Measurements from ENCODE around the gene CXCR2. TPM values are rescaled to one million over a fixed set of nuclear protein-coding genes. Genes with fewer than 3 reads are reported as not detected.

Gene CXCR2
- total and polyA plus RNA-seq, 10 of the 15 experiments (the other 5 are each of a cell fraction or from before 2014, with no cell fraction given): 0.04 to 0.62 (median 0.16) TPM

GRCh38 chr2:218180467-218181114, 54.8 kb downstream of the CXCR2 start (continued):
- TF ChIP-seq MTA3 (IDR thresholded peaks at IDR 0.05; ENCODE audit: borderline replicate concordance, low read length): no peak
- TF ChIP-seq FOXM1 (IDR thresholded peaks at IDR 0.05; ENCODE audit: low read depth, low read length): no peak
- TF ChIP-seq CREM (IDR thresholded peaks at IDR 0.05; ENCODE audit: low read depth): no peak
- no peak for TF ChIP-seq MYB (IDR thresholded peaks at IDR 0.05; ENCODE audit: borderline replicate concordance, low read depth, low read length)
- TF ChIP-seq E4F1 (IDR thresholded peaks at IDR 0.05; ENCODE audit: borderline replicate concordance, partially characterized antibody): no peak

GRCh38 chr2:218184331-218184730, 58.5 kb downstream of the CXCR2 start:
- Histone ChIP-seq H3K27ac (ENCODE audit: control insufficient read depth, insufficient read depth) (no peak overlapping the region), H3K4me2 (ENCODE audit: control insufficient read depth, insufficient read depth) (no peak overlapping the region), H4K20me1 (ENCODE audit: control insufficient read depth, insufficient read depth) (no peaks in the 10 kb centered on the region), H3K4me1 (ENCODE audit: control insufficient read depth, insufficient read depth, low read length) (no peaks in the 10 kb centered on the region), H3K36me3 (ENCODE audit: control insufficient read depth in 2 of 2, insufficient read depth in 2 of 2, low read length in 1 of 2) (no peaks in the 10 kb centered on the region), H3K9ac (ENCODE audit: control insufficient read depth, insufficient read depth, low read length) (no peak overlapping the region), H3K4me3 (no peak overlapping the region), H2AFZ (ENCODE audit: control insufficient read depth, low read depth, low read length) (no peak overlapping the region), H3K79me2 (ENCODE audit: control insufficient read depth, insufficient read depth, low read length) (no peaks in the 10 kb centered on the region), H3K9me3 (replicated peaks; ENCODE audit: control insufficient read depth, insufficient read depth, low read length) (no peaks in the 10 kb centered on the region; the same call in 2 of the 3 replicates), H3K27me3 (replicated peaks in 1 of 2; ENCODE audit: control insufficient read depth in 2 of 2, insufficient read depth in 2 of 2, low read length in 1 of 2) (peaks cover 0 to 1% of the 10 kb centered on the region in 2 experiments; a peak in 3 of 4 replicates)
- no TSS peak for BruUV-seq (replicated peaks)
- ChIA-PET POLR2A (no interaction called here), RAD21 (ENCODE audit: unreplicated experiment) (interaction anchor here (2.0 kb wide), 1 partner anchor 45 kb away, joined by 6 read pairs; no protein-coding TSS in a partner anchor), SMC1A (ENCODE audit: uncharacterized antibody, unreplicated experiment) (interaction anchor here (1.3 kb wide), 2 partner anchors 16 to 91 kb away, joined by 3 to 5 read pairs; no protein-coding TSS in a partner anchor), CTCF (interaction anchor here (2.1 to 3.8 kb wide), 2 partner anchors 17 to 72 kb away, joined by 10 to 22 read pairs; partner anchors contain the start of gene CXCR1)
- ATAC-seq (no peak), FAIRE-seq (no peak), DNase-seq (ENCODE audit: low read depth, low spot score) (no peak)
- TF ChIP-seq DPF2 (IDR thresholded peaks at IDR 0.05): no peak
- TF ChIP-seq NBN (IDR thresholded peaks at IDR 0.05): no peak
- WGBS (ENCODE audit: insufficient coverage, insufficient replicate concordance, low lambda C conversion rate, missing lambda C conversion rate): 28% methylated on average over 1 of the region's 1 CpG
- in situ Hi-C loops (cut with MboI): no loop called here
- intact Hi-C loops (cut with micrococcal nuclease; ENCODE audit: unreplicated experiment): loop anchor here (10.0 kb wide), 1 partner anchor 170 kb away; the partner anchor contains the start of gene CATIP
